GM23248 (cell line): ENCODE results near the gene KRT83.

Experiments
- EZH2 ChIP-seq: fragments of 200-600 bp; sonication (generic); IDR thresholded peaks from 2 replicates; pipeline ENCODE4 v1.6.1; 2018; ENCODE audit warnings: antibody characterized with exemption, mild to moderate bottlenecking; ENCODE audit not compliant: insufficient read depth, poor library complexity, severe bottlenecking
- EZH2phosphoT487 ChIP-seq: fragments of 200-600 bp; sonication (generic); IDR thresholded peaks from 2 replicates; pipeline ENCODE4 v1.6.1; 2018; ENCODE audit warnings: antibody characterized with exemption, moderate library complexity, mild to moderate bottlenecking, low read depth; ENCODE audit not compliant: insufficient read depth

- TF ChIP-seq EZH2 (no peak), EZH2phosphoT487 (0 out of 2 replicates have a peak, but pooled peaks have one; percentile 35)
Measured at GRCh38 chr12:52285172-52285745, 35.9 kb downstream of the KRT83 start.
